GM18507 (cell line): ENCODE data around the gene GDPD2.

Source experiments
- DNase-seq: peaks from one replicate; pipeline ENCODE4 v3.0.0; 2011; ENCODE audit warnings: low read depth; ENCODE audit not compliant: insufficient read length; ENCODE audit errors: extremely low spot score
- FAIRE-seq: peaks from 2 replicates; lab custom pipeline; 2011; peaks lifted over from hg19 to GRCh38; lab: Jason Lieb, UNC

The GDPD2 gene

DNA sequence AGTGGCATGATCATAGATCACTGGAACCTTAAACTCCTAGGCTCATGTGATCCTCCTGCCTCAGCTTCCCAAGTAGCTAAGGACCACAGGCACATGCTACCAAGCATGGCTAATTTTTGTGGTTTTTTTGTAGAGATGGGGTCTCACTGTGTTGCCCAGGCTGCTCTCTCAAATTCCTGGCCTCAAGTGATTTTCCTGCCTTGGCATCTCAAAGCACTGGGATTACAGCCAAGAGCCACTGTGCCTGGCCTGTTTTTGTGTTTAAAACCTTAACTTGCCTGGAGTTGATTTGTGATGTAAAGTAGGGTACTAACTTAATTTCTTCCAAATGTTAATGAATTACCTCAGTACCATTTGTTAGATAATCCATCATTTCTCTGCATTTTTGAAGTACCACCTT is 43.9 kb downstream of the GDPD2 start:
- FAIRE-seq, result no peak
- no peak for DNase-seq

DNA sequence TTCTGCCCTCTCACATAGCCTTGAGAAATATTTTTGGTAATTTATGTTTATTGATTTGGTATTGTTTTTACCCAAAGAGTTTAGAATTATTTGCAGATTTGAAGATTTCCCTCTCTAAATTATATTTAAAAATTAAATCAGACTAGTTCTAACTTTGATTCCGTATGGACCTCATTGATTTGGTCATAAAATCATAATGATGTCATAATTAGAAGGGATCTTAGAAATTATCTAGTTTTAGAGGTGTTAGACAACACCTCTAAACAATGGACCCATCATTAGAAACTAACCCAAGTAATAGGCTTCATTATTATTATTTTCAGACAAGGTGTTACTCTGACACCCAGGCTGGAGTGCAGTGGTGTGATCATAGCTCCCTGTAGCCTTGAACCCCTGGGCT is 45.6 kb downstream of the GDPD2 start:
- FAIRE-seq, result no peak

GRCh38 chrX:70470850-70471289 is 47.8 kb downstream of the GDPD2 start:
- FAIRE-seq (peak; percentile 33), DNase-seq (no peak)

More for the DNA sequence above, 45.6 kb downstream of the GDPD2 start:
- no peak for DNase-seq

GRCh38 chrX:70476166-70476933 is 53.2 kb downstream of the GDPD2 start:
- no peak for DNase-seq
- no peak for FAIRE-seq

DNA sequence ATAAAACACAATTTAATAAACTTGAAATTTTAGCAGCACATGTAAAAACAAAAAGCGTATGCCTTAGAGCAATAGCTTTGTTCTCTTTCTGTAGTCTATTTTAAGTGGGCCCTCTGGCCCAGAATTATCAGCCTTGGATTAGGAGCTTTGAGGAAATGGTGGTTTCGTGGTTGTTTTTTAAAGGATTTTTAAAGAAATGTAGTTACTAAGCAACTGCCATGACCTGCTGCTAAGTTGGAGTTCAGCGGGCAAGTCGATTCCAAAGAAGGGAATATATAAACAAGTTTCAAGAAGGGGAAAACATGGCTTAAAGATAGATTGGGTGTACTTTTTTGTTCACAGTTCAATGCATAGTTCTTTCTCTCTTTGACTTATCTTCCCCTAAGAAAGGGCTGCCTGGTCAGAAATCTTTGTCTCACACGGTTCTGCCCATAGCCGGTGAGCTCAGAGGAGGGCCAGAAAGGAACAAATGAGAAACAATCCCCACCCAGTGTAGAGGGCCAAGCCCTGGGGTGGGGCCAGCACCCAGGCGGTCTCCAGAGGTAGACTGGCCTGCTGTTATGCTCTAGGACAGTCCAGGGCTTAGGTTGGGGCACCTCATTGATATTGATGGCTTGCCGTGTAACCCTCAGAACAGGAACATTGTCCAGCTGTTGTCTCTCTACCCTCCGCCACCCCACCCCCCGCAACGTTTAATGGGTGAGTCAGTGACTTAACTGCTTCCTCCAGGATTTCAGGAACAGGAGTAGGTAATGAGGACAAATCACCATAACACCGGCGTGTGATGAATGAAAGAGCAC is 54.0 kb downstream of the GDPD2 start:
- FAIRE-seq (no peak), DNase-seq (no peak)

- DNase-seq (no peak), FAIRE-seq (no peak)
Observed at GRCh38 chrX:70477734-70478075, 54.6 kb downstream of the GDPD2 start.

- no peak for DNase-seq
Observed at GRCh38 chrX:70478526-70479245, 55.6 kb downstream of the GDPD2 start.

GRCh38 chrX:70479247-70479921 is 56.3 kb downstream of the GDPD2 start:
- no peak for DNase-seq
- no peak for FAIRE-seq

More at GRCh38 chrX:70478526-70479245, 55.6 kb downstream of the GDPD2 start:
- no peak for FAIRE-seq

DNA sequence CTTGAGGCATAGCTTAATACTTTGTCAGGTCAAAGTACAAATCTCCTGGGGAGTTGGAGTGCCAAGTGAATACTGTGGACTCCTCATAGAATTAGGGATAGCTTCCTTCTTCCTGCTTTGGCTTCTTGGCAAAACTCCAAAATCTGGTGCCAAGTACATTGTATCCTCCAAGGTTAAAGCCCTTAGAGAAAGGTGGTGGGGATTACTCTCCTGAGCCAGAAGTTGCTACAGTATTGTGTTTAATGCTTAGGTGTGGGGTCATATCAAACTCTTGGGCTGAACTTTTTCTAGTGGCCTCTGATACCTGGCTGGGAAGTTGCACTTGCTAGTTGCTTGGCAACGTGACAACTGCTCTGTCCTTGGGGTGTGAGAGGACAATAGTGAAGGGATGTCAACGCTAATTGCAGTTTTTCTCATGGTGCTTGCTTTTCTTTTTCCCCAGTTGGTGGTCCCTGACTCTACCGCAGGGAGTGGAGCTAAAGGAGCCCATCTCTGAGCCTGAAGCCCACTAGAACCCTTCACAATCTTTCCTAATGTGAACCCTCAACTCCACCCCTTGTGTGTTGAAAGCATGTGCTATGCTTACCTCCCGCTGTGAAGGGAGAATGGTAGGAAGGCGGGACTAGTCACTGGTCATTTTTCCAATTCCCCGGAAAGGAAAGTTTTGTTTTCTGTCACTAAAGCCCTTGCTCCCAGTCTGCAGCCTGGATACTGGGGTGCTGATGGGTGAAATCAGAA is 57.0 kb downstream of the GDPD2 start:
- FAIRE-seq (no peak), DNase-seq (no peak)

- DNase-seq (no peak), FAIRE-seq (no peak)
Observed at GRCh38 chrX:70480660-70481018, 57.5 kb downstream of the GDPD2 start.

- no peak for FAIRE-seq
Observed at GRCh38 chrX:70481471-70482270, 58.6 kb downstream of the GDPD2 start.

GRCh38 chrX:70482300-70482699 is 59.2 kb downstream of the GDPD2 start:
- no peak for DNase-seq
- FAIRE-seq, result no peak

More at GRCh38 chrX:70481471-70482270, 58.6 kb downstream of the GDPD2 start:
- DNase-seq, result no peak
